ENCODE measurements around the gene CCDC69. TPM values are rescaled to one million over a fixed set of nuclear protein-coding genes. Genes with fewer than 3 reads are reported as not detected.

Gene CCDC69
- total and polyA plus RNA-seq, 2 of the 8 experiments (the other 6 are each of a cell fraction or from before 2014, with no cell fraction given), result 8.4 to 10.8 TPM

GRCh38 chr5:151208481-151208914, 15.4 kb downstream of the CCDC69 start:
- Histone ChIP-seq H2BK15ac (ENCODE audit: low read length) (no peak overlapping the region), H2AK5ac (ENCODE audit: low read depth, low read length) (no peak overlapping the region), H2BK12ac (ENCODE audit: low read depth, low read length) (no peak overlapping the region), H2BK5ac (ENCODE audit: low read depth, low read length) (no peak overlapping the region), H3K9me3 (ENCODE audit: insufficient read depth in 2 of 2, low read depth in 1 of 2, low read length in 1 of 2) (no peaks in the 10 kb centered on the region), H3K14ac (ENCODE audit: insufficient read length) (no peak overlapping the region), H4K91ac (replicated peaks; ENCODE audit: insufficient read length, low read length) (no peak overlapping the region), H3K4ac (replicated peaks; ENCODE audit: insufficient read length, low read depth, low read length) (no peak overlapping the region), H3K23me2 (ENCODE audit: low read depth, low read length) (no peaks in the 10 kb centered on the region), H3K23ac (ENCODE audit: insufficient read length) (no peak overlapping the region), H4K5ac (ENCODE audit: insufficient read length, low read depth, low read length) (no peak overlapping the region), H3K56ac (replicated peaks; ENCODE audit: insufficient read length, low read depth, low read length) (no peak overlapping the region), H3K4me2 (ENCODE audit: insufficient read depth in 1 of 2, low read depth in 2 of 2, low read length in 2 of 2) (no peak overlapping the region), H2AFZ (ENCODE audit: low read length) (no peak overlapping the region), H3K4me1 (replicated peaks in 1 of 4; ENCODE audit: control insufficient read depth in 3 of 4, insufficient read depth in 4 of 4, low read length in 3 of 4) (no peaks in the 10 kb centered on the region), H3K36me3 (ENCODE audit: control insufficient read depth in 2 of 4, insufficient read depth in 4 of 4, low read length in 3 of 4) (no peaks in the 10 kb centered on the region), H3K4me3 (ENCODE audit: extremely low read depth in 1 of 4, insufficient read depth in 2 of 4, low read depth in 3 of 4, low read length in 4 of 4) (no peak overlapping the region), H3K27me3 (replicated peaks in 1 of 4; ENCODE audit: control insufficient read depth in 3 of 4, extremely low read depth in 1 of 4, insufficient read depth in 3 of 4, low read length in 3 of 4) (no peaks in the 10 kb centered on the region), H4K8ac (ENCODE audit: extremely low read depth, insufficient read depth, low read length) (no peak overlapping the region), H3K79me1 (ENCODE audit: low read depth, low read length) (no peaks in the 10 kb centered on the region), H3K9ac (replicated peaks in 1 of 4; ENCODE audit: extremely low read depth in 1 of 4, low read depth in 3 of 4, low read length in 3 of 4) (no peak overlapping the region), H3K27ac (ENCODE audit: low read depth, low read length) (no peak overlapping the region), H2BK120ac (replicated peaks; ENCODE audit: low read depth, low read length) (no peak overlapping the region), H4K20me1 (replicated peaks in 1 of 2; ENCODE audit: control insufficient read depth in 1 of 2, insufficient read depth in 2 of 2, low read length in 2 of 2) (no peaks in the 10 kb centered on the region), H2BK20ac (ENCODE audit: low read length) (no peak overlapping the region), H3K18ac (ENCODE audit: extremely low read depth, low read length) (no peak overlapping the region), H3K79me2 (ENCODE audit: control insufficient read depth in 1 of 2, insufficient read depth in 2 of 2, low read length in 2 of 2) (no peaks in the 10 kb centered on the region)
- TF ChIP-seq ASH2L (IDR thresholded peaks at IDR 0.05; ENCODE audit: low read length) (no peak), RNF2 (IDR thresholded peaks at IDR 0.05; ENCODE audit: borderline replicate concordance, low read depth, low read length, missing control alignments, poor library complexity, severe bottlenecking) (no peak), SP2 (IDR thresholded peaks at IDR 0.05; ENCODE audit: low read length) (no peak), KDM4A (IDR thresholded peaks at IDR 0.05; ENCODE audit: low read depth, low read length, severe bottlenecking) (no peak), HDAC2 (IDR thresholded peaks at IDR 0.05; ENCODE audit: borderline replicate concordance in 1 of 2, low read depth in 2 of 2, low read length in 2 of 2) (no peak), E2F6 (IDR thresholded peaks at IDR 0.05) (no peak), MAFK (IDR thresholded peaks at IDR 0.05; ENCODE audit: low read depth, low read length) (no peak), EGR1 (IDR thresholded peaks at IDR 0.05; ENCODE audit: borderline replicate concordance, low read depth, low read length) (no peak)
- TF ChIP-seq, protein P1, sequence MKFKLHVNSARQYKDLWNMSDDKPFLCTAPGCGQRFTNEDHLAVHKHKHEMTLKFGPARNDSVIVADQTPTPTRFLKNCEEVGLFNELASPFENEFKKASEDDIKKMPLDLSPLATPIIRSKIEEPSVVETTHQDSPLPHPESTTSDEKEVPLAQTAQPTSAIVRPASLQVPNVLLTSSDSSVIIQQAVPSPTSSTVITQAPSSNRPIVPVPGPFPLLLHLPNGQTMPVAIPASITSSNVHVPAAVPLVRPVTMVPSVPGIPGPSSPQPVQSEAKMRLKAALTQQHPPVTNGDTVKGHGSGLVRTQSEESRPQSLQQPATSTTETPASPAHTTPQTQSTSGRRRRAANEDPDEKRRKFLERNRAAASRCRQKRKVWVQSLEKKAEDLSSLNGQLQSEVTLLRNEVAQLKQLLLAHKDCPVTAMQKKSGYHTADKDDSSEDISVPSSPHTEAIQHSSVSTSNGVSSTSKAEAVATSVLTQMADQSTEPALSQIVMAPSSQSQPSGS (IDR thresholded peaks at IDR 0.05; ENCODE audit: low read length), result no peak
- CTCF ChIA-PET (ENCODE audit: partially characterized antibody), result interaction anchor here (0.6 to 1.6 kb wide), 7 partner anchors 10 to 444 kb away, joined by 3 to 6 read pairs (median 3); no protein-coding TSS in a partner anchor
- no peak for DNase-seq (ENCODE audit: low read depth in 1 of 2, low spot score in 2 of 2)
- WGBS, 2 experiments (ENCODE audit: extremely low coverage in 1 of 2, insufficient coverage in 1 of 2, insufficient read length in 1 of 2, insufficient replicate concordance in 2 of 2, low coverage in 1 of 2, low lambda C conversion rate in 2 of 2, missing lambda C conversion rate in 1 of 2), result 85% methylated on average over 5 of the region's 5 CpGs; no CpG with 5 or more reads in 1 of the 2 experiments
- no peak for FAIRE-seq
- POLR2A ChIA-PET (ENCODE audit: partially characterized antibody), result interaction anchor here (1.1 kb wide), 1 partner anchor 16 kb away, joined by 4 read pairs; the partner anchor contains the start of gene CCDC69
